ENCODE measurements around the gene NBAS. TPM values are rescaled to one million over a fixed set of nuclear protein-coding genes. Genes with fewer than 3 reads are reported as not detected.

Gene NBAS
- total RNA-seq, 1 experiment from 2014 or later: 32.5 TPM

DNA sequence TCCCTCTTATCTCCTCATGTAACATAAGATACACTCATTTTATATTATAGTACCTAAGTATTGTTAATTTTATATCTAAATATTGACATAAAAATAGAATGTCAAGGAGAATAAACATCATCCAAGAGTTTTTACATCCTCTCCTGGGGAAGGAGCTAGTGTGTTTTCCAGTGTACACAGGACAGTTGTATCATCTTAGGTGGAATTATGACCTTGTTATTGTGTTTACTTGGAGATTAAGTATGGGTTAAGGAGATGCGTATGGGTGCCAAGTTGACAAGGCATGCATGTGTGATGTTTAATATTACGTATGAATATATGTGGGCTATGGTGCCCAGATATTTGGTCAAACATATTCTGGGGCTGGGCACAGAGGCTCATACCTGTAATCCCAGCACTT is 19.3 kb upstream of the NBAS start:
- no peaks in the 10 kb centered on the region for H3K36me3 Mint-ChIP-seq (ENCODE audit: insufficient read depth in 1 of 3, low read depth in 3 of 3)
- no peaks in the 10 kb centered on the region for H3K9me3 ChIP-seq (ENCODE audit: control insufficient read depth, low read depth, low read length)
- H3K79me2 ChIP-seq (ENCODE audit: insufficient read depth, low read length): no peaks in the 10 kb centered on the region
- H3K18ac ChIP-seq (ENCODE audit: insufficient read length, low read depth, low read length): no peak overlapping the region
- no peak overlapping the region for H2BK20ac ChIP-seq (ENCODE audit: low read depth, low read length, poor library complexity, severe bottlenecking)
- H3K23ac ChIP-seq (ENCODE audit: insufficient read length, low read depth, low read length): no peak overlapping the region
- H3K27ac ChIP-seq (ENCODE audit: insufficient read length, low read depth, low read length): no peak overlapping the region
- H2BK5ac ChIP-seq (ENCODE audit: insufficient read length, low read length): no peak overlapping the region
- no peaks in the 10 kb centered on the region for H3K27me3 Mint-ChIP-seq (ENCODE audit: low read depth)
- H4K5ac ChIP-seq (ENCODE audit: insufficient read length, low read depth, low read length): no peak overlapping the region
- no peak overlapping the region for H2BK120ac ChIP-seq (ENCODE audit: low read depth, low read length, poor library complexity, severe bottlenecking)
- H3K27me3 ChIP-seq (ENCODE audit: insufficient read depth, low read length): no peaks in the 10 kb centered on the region
- H4K8ac ChIP-seq (replicated peaks; ENCODE audit: insufficient read length, low read depth, low read length): no peak overlapping the region
- H3K23me2 ChIP-seq (ENCODE audit: insufficient read length, low read depth, low read length, poor library complexity, severe bottlenecking): no peaks in the 10 kb centered on the region
- H3K27ac Mint-ChIP-seq: no peak overlapping the region
- H3K79me1 ChIP-seq (ENCODE audit: insufficient read depth, low read depth, low read length, poor library complexity, severe bottlenecking): no peaks in the 10 kb centered on the region
- H3K4me1 ChIP-seq (ENCODE audit: insufficient read depth, low read length): no peaks in the 10 kb centered on the region
- H3K56ac ChIP-seq (ENCODE audit: insufficient read length, low read depth, low read length): no peak overlapping the region
- no peak overlapping the region for H2BK15ac ChIP-seq (ENCODE audit: low read depth, low read length)
- no peak overlapping the region for H3T11ph ChIP-seq (ENCODE audit: low read length)
- no peak overlapping the region for H3K4me2 ChIP-seq (ENCODE audit: insufficient read depth, insufficient read length, low read length)
- no peak overlapping the region for H4K91ac ChIP-seq (ENCODE audit: insufficient read length, low read depth, low read length)
- TF ChIP-seq, protein P1, sequence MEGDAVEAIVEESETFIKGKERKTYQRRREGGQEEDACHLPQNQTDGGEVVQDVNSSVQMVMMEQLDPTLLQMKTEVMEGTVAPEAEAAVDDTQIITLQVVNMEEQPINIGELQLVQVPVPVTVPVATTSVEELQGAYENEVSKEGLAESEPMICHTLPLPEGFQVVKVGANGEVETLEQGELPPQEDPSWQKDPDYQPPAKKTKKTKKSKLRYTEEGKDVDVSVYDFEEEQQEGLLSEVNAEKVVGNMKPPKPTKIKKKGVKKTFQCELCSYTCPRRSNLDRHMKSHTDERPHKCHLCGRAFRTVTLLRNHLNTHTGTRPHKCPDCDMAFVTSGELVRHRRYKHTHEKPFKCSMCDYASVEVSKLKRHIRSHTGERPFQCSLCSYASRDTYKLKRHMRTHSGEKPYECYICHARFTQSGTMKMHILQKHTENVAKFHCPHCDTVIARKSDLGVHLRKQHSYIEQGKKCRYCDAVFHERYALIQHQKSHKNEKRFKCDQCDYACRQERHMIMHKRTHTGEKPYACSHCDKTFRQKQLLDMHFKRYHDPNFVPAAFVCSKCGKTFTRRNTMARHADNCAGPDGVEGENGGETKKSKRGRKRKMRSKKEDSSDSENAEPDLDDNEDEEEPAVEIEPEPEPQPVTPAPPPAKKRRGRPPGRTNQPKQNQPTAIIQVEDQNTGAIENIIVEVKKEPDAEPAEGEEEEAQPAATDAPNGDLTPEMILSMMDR (conservative IDR thresholded peaks at IDR 0.05): no peak
- no peak overlapping the region for H3K4me3 Mint-ChIP-seq
- H3K4ac ChIP-seq (ENCODE audit: low read depth, low read length): no peak overlapping the region
- H2AFZ ChIP-seq (ENCODE audit: low read length): no peak overlapping the region
- H3K9ac ChIP-seq (ENCODE audit: extremely low read depth, insufficient read length, low read length): no peak overlapping the region
- no peak for DNase-seq
- no peak overlapping the region for H2AK5ac ChIP-seq (ENCODE audit: insufficient read length, low read length)
- H4K20me1 ChIP-seq (ENCODE audit: control insufficient read depth, insufficient read depth, insufficient read length): no peaks in the 10 kb centered on the region
- WGBS (ENCODE audit: extremely low coverage, insufficient read length, low lambda C conversion rate): no CpG with 5 or more reads among the region's 2 CpGs
- no peak overlapping the region for H2BK12ac ChIP-seq (ENCODE audit: insufficient read length, low read depth, low read length)
- no peaks in the 10 kb centered on the region for H3K9me3 Mint-ChIP-seq
- H3K4me1 Mint-ChIP-seq: peaks cover 3% of the 10 kb centered on the region in 2 experiments; a peak in 2 of 4 replicates
- H3K14ac ChIP-seq (ENCODE audit: insufficient read depth, low read length): no peak overlapping the region
